Transverse colon (tissue), 4 donors: ENCODE measurements around the gene VWA5B1. TPM values are rescaled to one million over a fixed set of nuclear protein-coding genes. Genes with fewer than 3 reads are reported as not detected.

Experiments
- DNase-seq: peaks from one replicate; pipeline ENCODE4 v3.0.0-alpha.2; 2019
- H3K27ac ChIP-seq, 4 donors: fragments of 200-600 bp; sonication (generic); 2 replicates each; pipeline ENCODE4 v1.5.1; 2016 to 2018; ENCODE audit warnings: inconsistent platforms in 4 of 4
- H3K27me3 ChIP-seq: fragments of 200-600 bp; sonication (generic); 2 replicates; pipeline ENCODE4 v1.5.1; 2017; ENCODE audit warnings: inconsistent platforms
- H3K36me3 ChIP-seq, 4 donors: fragments of 200-600 bp; sonication (generic); 2 replicates each; pipeline ENCODE4 v1.5.1; 2017 to 2019; ENCODE audit warnings: inconsistent platforms in 4 of 4
- H3K4me1 ChIP-seq, 4 donors: fragments of 200-600 bp; sonication (generic); 2 replicates each; pipeline ENCODE4 v1.5.1; 2017 to 2020; ENCODE audit warnings: inconsistent platforms in 4 of 4
- H3K4me3 ChIP-seq, 4 donors: fragments of 200-600 bp; sonication (generic); 1 replicate in 1 of 4; 2 replicates in 3 of 4; pipeline versions ENCODE4 v1.5.1 to v1.6.1; 2017 to 2019; ENCODE audit warnings: inconsistent platforms in 4 of 4
- H3K9me3 ChIP-seq, 2 donors: fragments of 200-600 bp; sonication (generic); 2 replicates each; pipeline ENCODE4 v1.5.1; 2017 to 2019; ENCODE audit warnings: inconsistent platforms in 2 of 2
- CTCF ChIP-seq, 5 experiments: fragments of 200-600 bp in 3 of 5; fragments of 450-650 bp in 2 of 5; sonication (generic) in 3 of 5; IDR thresholded peaks; 1 replicate in 2 of 5; 2 replicates in 3 of 5; pipeline ENCODE4 v1.5.1; 2016 to 2017; ENCODE audit warnings: antibody characterized with exemption in 5 of 5, inconsistent platforms in 3 of 5, mild to moderate bottlenecking in 2 of 5, moderate library complexity in 1 of 5
- EP300 ChIP-seq: sonication (generic); formaldehyde crosslinking; IDR thresholded peaks from one replicate; pipeline ENCODE4 v1.6.1; 2017; ENCODE audit warnings: antibody characterized with exemption, low read depth
- POLR2A ChIP-seq: fragments of 450-650 bp; IDR thresholded peaks from one replicate; pipeline ENCODE4 v1.6.1; 2016; ENCODE audit warnings: antibody characterized with exemption, mild to moderate bottlenecking, moderate library complexity
- POLR2AphosphoS5 ChIP-seq, 3 donors: sonication (generic); formaldehyde crosslinking; IDR thresholded peaks; one replicate each; pipeline ENCODE4 v1.6.1; 2016; ENCODE audit warnings: antibody characterized with exemption in 3 of 3
- WGBS, 2 donors: methylation state at CpG; one replicate each; pipeline ENCODE4 v1.1.5; 2018; ENCODE audit warnings: low coverage in 1 of 2; 5-methylcytosine and 5-hydroxymethylcytosine counted together
- in situ Hi-C, 4 donors: fragments of 200-750 bp; cut with MboI; loops; one replicate each; pipeline versions ENCODE4 v1.15.0 to v1.15.1; 2017; ENCODE audit warnings: low sequenced_read_pairs in 3 of 4, low pct_ligation_motif_present in 1 of 4, low pct_unique_long_range_greater_than_20kb in 1 of 4
- intact Hi-C: fragments of 100-400 bp; cut with DNase I; formaldehyde crosslinking; loops from one replicate; pipeline ENCODE4 v1.15.1; 2023; ENCODE audit warnings: low total_unique reads
- total RNA-seq, 4 donors: library from RNA; depleted of rRNA; stranded (reverse); fragments of >200 nt; gene quantifications; one replicate each; pipeline ENCODE4 v1.1.0, GENCODE V29; 2016

Gene VWA5B1
- total RNA-seq, 4 donors from 2014 or later = not detected

DNA sequence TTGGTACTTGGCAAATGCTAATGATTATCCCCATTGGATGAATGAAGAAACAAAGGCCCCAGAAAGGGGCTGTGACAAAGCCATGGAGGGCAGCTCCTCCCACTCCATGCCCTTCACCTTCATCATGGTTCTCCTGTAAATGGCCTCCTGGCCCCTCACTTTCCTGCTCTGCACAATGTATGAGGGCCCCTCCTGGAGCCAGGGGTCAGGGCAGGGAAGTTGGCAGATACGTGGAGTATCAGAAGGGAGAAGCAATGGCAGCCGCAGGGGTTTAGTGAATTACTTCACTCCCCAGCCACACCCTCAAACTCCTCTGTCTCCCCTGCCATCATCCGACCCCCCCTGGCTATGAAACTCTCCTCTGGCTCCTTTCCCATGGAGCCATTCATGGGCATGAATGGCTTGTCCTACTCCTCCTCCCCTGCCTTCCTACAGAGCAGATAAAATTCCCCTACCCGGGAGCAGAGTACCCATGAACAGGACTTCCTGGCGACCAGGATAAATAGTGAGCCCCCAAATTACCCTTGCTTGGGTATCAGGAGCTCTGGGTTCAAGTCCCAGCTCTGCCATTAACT, 109.0 kb downstream of the VWA5B1 start:
- Histone ChIP-seq H3K4me1 (no peaks in the 10 kb centered on the region), H3K36me3 (no peaks in the 10 kb centered on the region), H3K4me3 (no peak overlapping the region), H3K9me3 (peaks cover 0 to 8% of the 10 kb centered on the region in 2 donors), H3K27me3 (peaks cover 54% of the 10 kb centered on the region), H3K27ac (no peak overlapping the region)
- intact Hi-C loops = loop anchor here (1.0 kb wide), 1 partner anchor 39 kb away; no protein-coding TSS in a partner anchor
- no peak for TF ChIP-seq EP300
- no peak for TF ChIP-seq POLR2AphosphoS5 (IDR thresholded peaks at IDR 0.05)
- no peak for TF ChIP-seq CTCF (IDR thresholded peaks at IDR 0.05)
- TF ChIP-seq POLR2A = no peak
- in situ Hi-C loops = no loop called here
- WGBS, 2 donors = 31% methylated on average over 5 of the region's 5 CpGs; no CpG with 5 or more reads in 1 of the 2 donors
- DNase-seq = no peak

GRCh38 chr1:20400341-20401177, 109.9 kb downstream of the VWA5B1 start:
- H3K27me3 ChIP-seq = peaks cover 61% of the 10 kb centered on the region
- DNase-seq = no peak
- WGBS, 2 donors = 34 to 39% methylated on average over 3 to 10 of the region's 10 CpGs

GRCh38 chr1:20401405-20402010, 110.8 kb downstream of the VWA5B1 start:
- Histone ChIP-seq H3K4me3 (no peak overlapping the region), H3K9me3 (no peaks in the 10 kb centered on the region), H3K36me3 (no peaks in the 10 kb centered on the region), H3K4me1 (no peaks in the 10 kb centered on the region), H3K27ac (no peak overlapping the region), H3K27me3 (peaks cover 65% of the 10 kb centered on the region)
- TF ChIP-seq CTCF (IDR thresholded peaks at IDR 0.05) (no peak), POLR2A (no peak), EP300 (no peak), POLR2AphosphoS5 (IDR thresholded peaks at IDR 0.05) (no peak)
- DNase-seq = no peak
- in situ Hi-C loops = no loop called here
- intact Hi-C loops = no loop called here
- 83 to 100% methylated on average over 1 to 11 of the region's 11 CpGs for WGBS, 2 donors

More at GRCh38 chr1:20400341-20401177, 109.9 kb downstream of the VWA5B1 start:
- peaks cover 0 to 3% of the 10 kb centered on the region in 2 donors for H3K9me3 ChIP-seq
- H3K4me1 ChIP-seq = no peaks in the 10 kb centered on the region
- in situ Hi-C loops = no loop called here
- TF ChIP-seq POLR2AphosphoS5 (IDR thresholded peaks at IDR 0.05) (no peak), EP300 (no peak), CTCF (IDR thresholded peaks at IDR 0.05) (no peak)
- intact Hi-C loops = no loop called here
- H3K27ac ChIP-seq = no peak overlapping the region
- H3K36me3 ChIP-seq = no peaks in the 10 kb centered on the region
- H3K4me3 ChIP-seq = no peak overlapping the region
